HG02973 (cell line): ENCODE data around the gene MRPL41.
"Not testable (repeated sequence)": the region's sequence is repeated elsewhere in the genome, so short reads cannot be mapped to it uniquely, and the experiment has no call there.

Experiments used
- ATAC-seq: cut with Tn5 transposase; IDR thresholded peaks from one replicate; pipeline ENCODE4 v1.9.1; 2021; ENCODE audit warnings: moderate library complexity; ENCODE audit not compliant: unreplicated experiment

MRPL41 gene

DNA sequence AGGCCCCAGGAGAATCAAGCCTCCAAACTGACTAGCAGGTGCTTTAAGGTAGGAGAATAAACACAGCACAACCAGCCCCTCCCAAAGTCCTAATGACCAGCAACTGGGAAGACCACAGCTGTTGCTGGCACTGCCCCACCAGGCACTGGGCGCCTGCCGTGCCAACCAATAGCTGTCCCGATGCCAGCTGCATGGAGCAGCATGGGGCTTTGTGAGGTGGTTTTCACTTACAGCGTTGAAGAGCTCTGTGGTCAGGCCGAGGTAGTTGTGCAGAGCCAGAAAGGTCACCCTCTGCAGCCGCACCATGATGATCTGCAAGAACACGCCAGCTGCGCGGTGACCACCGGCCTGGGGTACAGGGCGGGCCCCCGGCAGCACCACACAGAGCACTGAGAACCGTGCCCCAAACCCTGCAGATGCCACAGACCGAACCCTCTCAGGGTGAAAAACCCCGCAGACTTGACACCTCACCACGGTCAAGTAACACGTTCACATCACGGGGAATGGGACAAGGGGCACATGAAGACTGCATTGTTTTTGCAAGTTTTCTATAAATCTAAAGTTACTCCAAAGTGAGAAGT, 30.2 kb upstream of the MRPL41 start:
- no peak for ATAC-seq

DNA sequence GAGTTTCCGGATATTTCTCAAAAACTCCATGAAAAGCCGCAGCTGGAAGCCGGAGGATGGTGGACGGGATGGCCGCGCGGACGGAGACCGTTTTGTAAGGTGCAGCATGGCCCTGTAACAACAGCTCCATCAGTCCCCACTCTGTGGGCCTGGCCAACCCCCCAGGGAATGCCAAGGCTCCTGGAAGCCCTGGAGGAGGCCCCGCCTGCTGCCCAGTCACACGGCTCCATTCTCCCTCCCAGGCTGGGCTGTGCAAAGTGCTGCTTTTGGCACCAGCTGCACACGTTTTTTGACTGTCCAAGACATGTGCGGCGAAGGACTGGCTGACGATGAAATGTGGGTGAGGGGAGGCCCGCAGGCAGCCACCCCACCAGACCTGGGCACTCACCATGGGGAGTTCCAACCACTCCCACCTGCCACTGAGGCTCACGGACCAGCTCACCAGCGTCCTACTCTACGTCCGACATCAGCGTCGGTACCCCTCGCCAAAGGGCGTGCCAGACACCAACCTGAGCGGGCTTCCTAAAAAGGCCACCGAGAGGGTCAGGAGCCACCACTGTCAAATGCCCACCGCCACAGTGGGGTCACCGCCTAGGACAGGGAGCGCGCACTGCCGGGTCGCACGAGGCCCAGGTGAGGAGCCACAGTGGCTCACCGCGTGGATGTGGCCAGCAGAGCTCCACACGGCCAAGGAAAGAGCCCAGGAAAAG, 28.8 kb upstream of the MRPL41 start:
- no peak for ATAC-seq

DNA sequence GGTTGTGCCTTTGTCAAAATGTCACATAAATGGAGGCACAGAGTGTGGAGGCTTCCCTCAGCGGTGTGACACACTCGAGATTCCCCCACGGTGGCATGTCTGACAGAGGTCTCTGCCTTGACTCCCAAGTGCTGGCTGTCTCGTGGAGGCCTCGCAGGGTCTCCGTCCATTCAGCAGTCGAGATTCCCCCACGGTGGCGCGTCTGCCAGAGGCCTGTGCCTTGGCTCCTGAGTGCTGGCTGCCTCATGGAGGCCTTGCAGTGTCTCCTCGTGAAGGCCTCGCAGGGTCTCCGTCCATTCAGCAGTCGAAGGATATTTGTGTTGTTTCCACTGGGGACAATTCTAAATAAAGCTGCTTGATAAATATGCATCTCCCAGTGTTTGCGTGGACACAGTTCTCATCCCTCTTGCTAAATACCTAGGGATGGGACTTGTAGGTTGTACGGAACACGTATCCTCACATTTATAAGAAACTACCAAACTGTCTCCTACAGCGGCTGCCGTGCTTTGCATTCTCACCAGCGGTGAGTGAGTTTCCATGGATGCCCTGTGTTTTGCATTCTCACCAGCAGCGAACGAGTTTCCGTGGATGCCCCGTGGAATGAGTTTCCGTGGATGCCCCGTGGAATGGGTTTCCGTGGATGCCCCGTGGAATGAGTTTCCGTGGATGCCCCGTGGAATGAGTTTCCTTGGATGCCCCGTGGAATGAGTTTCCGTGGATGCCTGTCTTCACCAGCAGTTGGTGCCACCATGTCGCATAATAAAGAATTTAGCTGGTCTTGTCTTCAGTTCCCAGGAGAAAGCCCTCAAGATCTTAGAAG, 27.3 kb upstream of the MRPL41 start:
- no peak for ATAC-seq

DNA sequence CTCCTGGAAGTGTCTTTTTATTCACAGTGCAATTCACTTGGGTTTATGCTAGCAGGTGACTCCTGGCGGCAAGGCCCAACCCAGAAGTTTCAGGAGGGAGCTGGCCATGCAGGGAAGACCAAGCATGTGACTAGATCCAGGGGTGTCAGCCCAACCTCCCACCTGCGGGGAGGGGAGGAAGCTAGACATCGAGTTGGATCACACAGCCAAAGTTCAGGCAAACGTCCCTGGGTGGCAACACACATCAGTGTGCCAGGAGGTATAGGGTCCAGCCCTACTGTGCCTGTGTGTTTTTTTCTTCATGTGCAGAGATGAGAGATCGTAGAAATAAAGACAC, 26.7 kb upstream of the MRPL41 start:
- ATAC-seq: no peak

DNA sequence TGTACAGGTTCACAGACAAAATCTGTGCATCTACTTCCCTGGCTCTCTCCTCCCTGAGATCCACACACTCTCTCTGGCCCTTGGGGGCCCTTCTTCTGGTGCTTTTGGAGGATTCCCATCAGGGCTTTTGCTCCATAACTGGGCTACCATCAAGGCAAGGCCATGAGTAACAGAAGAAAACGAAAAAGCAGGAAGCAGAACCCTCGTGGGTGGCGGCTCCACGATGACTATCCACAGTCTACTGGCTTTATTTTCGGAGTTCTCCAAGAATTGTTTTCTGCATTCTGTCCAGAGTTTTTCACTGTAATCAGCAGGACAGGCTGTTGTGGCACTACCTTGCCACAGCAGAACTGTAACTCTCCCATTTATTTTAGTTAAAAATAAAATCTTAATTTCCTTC, 21.3 kb upstream of the MRPL41 start:
- no peak for ATAC-seq

DNA sequence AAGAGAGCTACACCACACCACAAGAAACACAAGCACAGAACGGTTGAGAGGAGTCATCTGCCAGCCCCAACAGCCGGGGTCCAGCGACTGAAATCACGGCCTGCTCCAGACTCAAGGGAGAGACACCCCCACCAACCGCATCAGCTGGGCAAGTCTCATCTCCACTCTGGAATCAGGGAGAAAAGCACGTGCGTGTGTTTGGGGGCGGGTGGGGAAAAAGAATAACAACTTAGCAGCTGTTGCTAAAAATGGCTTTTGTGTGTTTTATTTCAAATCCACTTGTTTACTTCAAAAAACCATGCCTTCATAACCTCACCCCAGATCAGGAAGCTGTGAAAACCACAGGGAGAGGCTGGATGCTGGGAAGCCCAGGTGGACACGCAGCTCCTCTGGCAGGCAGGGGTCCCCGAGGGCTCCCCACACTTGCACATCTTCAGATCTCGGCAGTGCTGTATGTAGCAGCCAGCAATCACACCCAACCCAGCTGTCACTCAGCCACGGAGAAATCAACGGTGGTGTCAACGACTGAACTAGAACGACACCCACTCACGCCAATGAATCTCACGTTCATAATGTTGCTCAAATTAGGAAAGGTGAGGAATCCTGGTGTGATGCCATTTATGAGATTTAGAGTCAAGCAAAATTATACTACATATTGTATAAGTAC, 20.4 kb upstream of the MRPL41 start:
- no peak for ATAC-seq

DNA sequence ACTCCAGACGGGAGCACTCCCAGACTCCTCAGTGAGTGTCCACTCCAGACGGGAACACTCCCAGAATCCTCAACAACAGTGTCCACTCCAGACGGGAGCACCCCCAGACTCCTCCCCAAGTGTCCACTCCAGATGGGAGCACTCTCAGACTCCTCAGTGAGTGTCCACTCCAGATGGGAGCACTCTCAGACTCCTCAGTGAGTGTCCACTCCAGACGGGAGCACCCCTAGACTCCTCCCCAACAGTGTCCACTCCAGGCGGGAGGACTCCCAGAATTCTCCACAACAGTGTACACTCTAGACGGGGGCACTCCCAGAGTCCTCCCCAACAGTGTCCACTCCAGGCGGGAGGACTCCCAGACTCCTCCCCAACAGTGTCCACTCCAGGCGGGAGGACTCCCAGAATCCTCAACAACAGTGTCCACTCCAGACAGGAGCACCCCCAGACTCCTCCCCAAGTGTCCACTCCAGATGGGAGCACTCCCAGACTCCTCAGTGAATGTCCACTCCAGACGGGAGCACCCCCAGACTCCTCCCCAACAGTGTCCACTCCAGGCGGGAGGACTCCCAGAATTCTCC, 18.7 kb upstream of the MRPL41 start:
- ATAC-seq: not testable (repeated sequence)

DNA sequence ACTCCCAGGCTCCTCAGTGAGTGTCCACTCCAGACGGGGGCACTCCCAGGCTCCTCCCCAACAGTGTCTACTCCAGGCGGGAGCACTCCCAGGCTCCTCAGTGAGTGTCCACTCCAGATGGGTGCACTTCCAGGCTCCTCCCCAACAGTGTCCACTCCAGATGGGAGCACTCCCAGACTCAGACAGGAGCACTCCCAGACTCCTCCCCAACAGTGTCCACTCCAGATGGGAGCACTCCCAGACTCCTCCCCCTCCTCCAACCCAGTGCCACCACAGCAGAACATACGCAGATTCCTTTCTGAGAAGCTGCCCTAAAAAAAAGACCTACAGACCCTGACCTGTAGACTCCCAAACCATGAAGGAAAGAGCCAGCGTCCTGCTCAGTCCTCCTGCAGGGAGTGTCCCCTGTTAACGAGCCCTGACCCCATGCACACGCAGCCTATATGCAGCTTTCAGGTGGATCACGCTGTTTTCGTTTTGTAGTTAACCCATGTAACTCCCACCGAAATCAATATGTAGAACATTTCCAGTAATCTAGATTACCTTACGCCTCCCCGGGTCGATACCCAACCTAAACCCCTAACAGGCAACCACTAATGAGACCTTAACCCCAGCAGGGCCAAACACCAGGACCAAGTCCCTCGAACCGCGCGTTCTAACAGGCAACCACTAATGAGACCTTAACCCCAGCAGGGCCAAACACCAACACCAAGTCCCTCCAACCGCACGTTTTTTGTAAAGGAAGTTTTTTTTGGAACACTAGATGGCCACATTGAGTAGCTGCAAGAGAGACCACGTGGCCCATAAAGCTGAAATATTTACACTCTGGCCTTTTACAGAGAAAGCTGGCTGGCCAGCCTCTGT, 17.2 kb upstream of the MRPL41 start:
- ATAC-seq: no peak

DNA sequence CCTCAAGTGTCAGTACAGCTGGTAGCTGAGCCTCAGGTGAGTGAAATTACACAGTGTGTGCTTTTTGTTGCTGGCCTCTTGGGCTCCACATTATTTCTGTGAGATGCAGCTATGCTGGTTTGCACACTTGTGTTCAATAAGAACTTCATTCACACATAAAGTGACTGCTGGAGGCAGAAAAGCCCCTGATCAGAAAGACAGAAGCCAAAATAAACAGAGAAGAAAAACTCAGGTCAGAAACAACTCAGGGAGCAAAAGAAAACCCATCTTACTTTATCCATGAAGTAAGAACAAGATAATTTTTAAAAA, 16.6 kb upstream of the MRPL41 start:
- ATAC-seq: no peak

DNA sequence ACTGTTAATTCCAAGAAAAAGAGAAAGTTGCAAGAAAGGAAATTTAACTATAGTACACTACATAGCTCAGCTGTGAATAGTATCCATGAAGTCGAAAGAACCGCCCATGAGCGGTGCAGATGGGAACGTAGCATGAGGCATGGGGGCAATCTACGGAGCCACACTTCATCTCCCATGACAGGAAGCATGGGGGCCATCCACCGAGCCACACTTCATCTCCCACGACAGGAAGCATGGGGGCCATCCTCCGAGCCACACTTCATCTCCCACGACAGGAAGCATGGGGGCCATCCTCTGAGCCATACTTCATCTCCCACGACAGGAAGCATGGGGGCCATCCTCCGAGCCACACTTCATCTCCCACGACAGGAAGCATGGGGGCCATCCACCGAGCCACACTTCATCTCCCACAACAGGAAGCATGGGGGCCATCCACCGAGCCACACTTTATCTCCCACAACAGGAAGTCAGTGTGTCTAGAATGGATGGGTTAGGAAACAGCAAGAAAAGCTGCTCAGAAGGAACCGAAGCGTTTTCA, 15.0 kb upstream of the MRPL41 start:
- ATAC-seq: not testable (repeated sequence)

DNA sequence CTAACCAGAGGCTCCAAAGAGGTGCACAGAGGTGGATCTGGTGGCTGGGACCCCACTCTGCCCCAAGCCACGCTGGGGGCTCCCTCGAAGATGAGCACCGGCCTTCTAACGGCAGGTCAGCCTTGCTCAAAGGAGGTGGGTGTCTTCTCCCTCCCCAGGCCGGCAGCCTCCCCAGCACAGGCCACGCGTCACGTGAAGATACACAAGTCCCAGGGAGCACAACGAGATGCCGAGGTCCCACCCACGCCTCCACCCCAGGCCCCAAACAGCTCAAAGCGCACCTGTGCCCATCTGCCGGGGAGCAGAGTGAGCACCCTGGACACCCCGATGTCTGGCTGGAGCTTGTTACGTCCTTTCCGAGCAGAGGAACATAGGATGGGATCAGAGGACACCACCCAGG, 13.6 kb upstream of the MRPL41 start:
- ATAC-seq: no peak

DNA sequence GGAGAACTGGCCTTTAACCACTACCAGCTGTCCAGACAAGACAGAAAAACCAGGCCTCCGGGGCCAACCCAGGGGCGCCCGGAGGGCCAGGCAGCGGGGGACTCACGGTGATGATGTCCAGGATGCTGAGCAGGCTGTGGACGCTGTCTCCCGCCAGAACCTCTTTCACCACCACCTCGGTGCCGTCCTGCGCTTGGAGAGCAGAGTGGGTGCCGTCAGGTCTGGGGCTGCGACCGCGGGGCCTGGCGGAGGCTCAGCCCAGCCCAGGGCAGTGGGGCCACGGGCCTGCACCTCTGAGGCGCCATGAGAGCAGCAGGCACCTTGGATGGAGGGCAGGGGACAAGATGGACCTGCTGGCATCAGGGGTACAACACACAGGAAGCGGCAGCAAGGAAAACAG, 11.1 kb upstream of the MRPL41 start:
- no peak for ATAC-seq

DNA sequence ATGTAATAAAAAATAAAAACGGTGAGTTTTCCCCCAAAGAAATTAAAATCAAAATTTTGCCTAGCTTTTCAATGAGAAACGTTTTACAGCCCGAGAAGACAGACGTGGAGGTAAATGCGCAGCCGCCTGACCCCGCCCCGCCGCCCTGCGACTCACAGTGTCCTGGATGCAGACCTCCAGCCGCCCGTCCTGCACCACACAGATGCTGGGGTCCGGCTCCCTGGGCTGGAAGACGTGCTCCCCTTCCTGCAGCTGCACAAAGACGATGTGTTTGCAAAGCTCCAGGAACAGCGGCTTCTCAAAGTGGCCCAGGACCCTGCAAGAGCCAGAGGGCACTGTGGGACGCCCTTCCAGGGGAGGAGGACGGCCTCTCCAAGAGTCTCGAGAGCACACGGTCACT, 9.2 kb upstream of the MRPL41 start:
- no peak for ATAC-seq

DNA sequence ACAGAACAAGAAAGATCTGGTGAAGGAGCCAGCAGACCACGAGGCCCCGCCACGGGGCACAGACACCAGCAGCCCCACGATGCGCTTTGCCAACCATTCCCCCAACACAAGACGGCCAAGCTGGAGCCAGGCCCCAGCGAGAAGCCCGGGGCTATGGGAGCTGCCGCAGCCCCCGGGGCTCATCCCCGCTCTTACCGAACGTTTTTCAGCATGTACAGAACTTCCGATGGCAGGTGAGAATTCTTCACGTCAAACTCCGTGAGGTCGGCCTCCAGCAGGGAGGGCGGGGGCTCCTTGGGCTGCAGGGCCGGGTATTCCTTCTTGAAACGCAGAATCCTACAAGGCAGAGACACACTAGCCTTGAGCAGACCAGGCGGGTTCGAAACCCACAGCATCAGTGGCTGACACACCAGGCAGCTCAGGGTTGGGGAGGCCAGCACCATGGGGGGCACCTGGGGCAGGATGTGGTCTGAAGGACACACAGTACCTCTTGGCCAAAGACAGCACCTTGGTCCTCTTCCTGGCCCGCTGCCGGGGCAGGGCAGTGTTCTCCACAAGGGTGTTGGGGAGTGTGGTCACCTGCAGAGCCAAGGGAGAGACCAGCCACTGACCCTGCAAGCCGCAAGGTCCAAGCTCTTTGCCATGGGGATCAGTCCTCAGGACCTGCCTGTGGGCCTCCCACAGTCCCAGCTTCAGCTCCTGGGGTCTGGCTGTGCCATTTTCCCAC, 8.3 kb upstream of the MRPL41 start:
- ATAC-seq: no peak

DNA sequence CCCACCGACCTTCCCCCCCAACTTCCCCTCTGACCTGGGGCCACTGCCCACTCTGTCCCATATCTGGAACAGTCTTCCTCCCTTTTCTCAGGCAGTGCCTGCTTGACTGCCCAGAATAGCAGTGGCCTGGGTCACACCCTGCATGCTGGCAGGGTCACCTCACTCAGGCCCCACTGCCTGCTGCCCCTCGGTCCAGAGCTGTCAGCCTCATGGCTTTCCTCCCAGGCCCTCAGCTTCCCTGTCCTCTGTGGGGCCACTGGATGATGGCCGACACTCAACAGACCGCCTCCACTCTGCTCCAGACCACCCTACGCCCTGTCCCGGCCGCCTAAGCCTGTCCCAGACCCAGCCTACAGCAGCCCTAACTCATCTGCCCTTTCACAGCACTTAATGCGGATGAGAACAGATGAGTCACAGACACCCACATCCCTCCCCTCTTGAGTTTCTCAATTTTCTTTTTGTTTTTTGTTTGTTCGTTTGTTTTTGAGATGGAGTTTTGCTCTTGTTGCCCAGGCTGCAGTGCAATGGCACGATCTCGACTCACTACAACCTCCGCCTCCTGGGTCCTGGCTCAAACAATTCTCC, 7.4 kb upstream of the MRPL41 start:
- no peak for ATAC-seq

DNA sequence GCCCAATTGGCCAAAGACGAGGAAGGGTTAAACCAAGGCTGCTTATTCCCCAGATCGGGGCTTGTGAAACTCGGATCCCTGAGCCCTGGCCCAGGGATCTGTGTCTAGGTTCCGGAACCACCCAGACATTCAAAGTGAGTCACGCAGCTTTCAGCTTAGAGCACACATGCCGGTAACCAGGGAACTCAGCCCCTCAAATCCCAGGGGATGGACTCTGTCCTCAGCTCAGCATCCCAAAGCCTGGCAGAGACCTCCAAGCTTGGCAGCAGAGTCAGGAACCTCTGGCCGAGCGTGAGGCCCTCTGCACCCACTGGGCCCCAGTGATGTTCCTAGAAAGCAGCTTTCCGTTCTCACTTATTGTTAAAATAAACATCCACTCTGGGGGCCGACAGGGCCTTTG, 6.6 kb upstream of the MRPL41 start:
- no peak for ATAC-seq

DNA sequence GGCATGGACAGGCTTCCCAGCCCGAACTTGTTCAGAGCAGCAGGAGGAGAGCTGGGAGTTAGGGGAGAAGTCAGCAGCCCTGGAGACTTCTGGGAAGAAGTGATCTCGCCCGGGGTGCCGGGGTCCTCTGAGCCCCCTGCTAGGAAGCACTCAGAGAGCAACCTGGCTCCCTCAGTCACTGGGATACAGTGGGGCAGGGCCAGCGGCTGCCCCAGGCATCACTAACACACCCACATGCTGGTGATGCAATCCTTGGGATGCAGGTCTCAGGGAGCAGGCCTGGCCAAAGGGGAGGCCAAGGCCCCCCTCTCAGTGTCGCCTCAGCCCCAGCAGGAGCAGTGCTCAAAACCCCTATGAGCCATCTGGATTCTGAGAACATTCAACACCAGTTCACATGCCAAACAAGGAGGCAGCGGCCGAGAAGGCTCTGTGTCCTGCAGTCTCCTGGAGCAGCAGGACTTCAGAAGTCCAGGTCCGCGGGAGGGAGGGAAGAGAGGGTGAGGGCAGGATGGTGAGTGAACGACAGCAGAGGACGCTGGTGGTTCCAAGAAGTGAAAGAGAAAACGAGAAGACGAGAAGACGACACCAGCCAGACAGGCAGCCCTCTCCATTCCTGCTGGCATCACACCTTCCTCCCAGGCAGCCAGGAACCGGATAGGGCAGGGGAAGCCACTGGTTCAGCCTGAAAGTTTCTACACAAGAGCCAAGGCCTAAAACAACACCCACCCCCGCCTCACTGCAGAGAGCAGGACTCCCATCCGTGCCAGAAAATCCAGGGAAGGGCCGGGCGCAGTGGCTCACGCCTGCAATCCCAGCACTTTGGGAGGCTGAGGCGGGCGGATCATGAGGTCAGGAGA, 3.8 kb upstream of the MRPL41 start:
- ATAC-seq: no peak

DNA sequence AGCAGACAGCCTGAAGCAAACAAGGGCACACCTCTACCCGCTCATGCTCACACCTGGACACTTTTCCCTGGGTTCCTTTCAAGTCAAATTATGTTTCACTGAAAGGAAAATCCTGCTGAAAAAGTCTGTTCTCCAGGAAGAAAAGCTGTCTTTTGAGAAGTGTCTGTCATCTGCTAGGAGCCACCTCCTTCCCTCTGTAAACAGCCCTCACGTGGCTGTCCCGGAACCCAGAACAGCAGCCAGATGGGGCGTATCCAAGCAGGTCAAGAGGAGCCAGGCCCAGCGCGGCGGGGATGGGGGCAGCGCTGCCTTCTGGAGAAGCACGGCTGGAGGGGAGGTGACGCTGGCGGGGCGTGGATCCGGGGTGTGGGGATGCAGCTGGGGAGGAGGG, 1.5 kb upstream of the MRPL41 start, which contains the start of gene PNPLA7:
Gene PNPLA7, minus strand, starts transcription at position 172 of the 391 bp plus-strand sequence. CDS start 205 bp downstream, outside the sequence.
- ATAC-seq: no peak
